Osteocyte (in vitro differentiated cells): ENCODE data around the gene HMCN1. TPM values are rescaled to one million over a fixed set of nuclear protein-coding genes. Genes with fewer than 3 reads are reported as not detected.

Source experiments
- DNase-seq: peaks from one replicate; pipeline ENCODE4 v3.0.0; 2021; ENCODE audit warnings: mixed read lengths; ENCODE audit not compliant: unreplicated experiment; ENCODE audit errors: extremely low spot score
- H3K27ac Mint-ChIP-seq: one replicate; pipeline ENCODE4 v1.8.0; 2021; ENCODE audit warnings: mild to moderate bottlenecking, mixed read lengths; ENCODE audit not compliant: unreplicated experiment
- H3K27me3 Mint-ChIP-seq: one replicate; pipeline ENCODE4 v1.8.0; 2021; ENCODE audit warnings: mixed read lengths; ENCODE audit not compliant: unreplicated experiment
- H3K36me3 Mint-ChIP-seq: one replicate; pipeline ENCODE4 v1.8.0; 2021; ENCODE audit warnings: mixed read lengths; ENCODE audit not compliant: unreplicated experiment
- H3K4me1 Mint-ChIP-seq: one replicate; pipeline ENCODE4 v1.8.0; 2021; ENCODE audit warnings: mixed read lengths; ENCODE audit not compliant: unreplicated experiment
- H3K4me3 Mint-ChIP-seq: one replicate; pipeline ENCODE4 v1.8.0; 2021; ENCODE audit warnings: mild to moderate bottlenecking, moderate library complexity, mixed read lengths; ENCODE audit not compliant: unreplicated experiment
- H3K9me3 Mint-ChIP-seq: one replicate; pipeline ENCODE4 v1.8.0; 2021; ENCODE audit warnings: mixed read lengths; ENCODE audit not compliant: unreplicated experiment
- CTCF ChIP-seq: fragments of 200-600 bp; sonication (generic); IDR thresholded peaks from 2 replicates; pipeline ENCODE4 v1.5.0; 2021; ENCODE audit warnings: antibody characterized with exemption, mild to moderate bottlenecking, moderate library complexity
- total RNA-seq: library from RNA; stranded (reverse); gene quantifications from 2 replicates; pipeline ENCODE4 v1.2.1, GENCODE V29; 2021

HMCN1 gene
- total RNA-seq, 1 donor from 2014 or later: 91.4 TPM

DNA sequence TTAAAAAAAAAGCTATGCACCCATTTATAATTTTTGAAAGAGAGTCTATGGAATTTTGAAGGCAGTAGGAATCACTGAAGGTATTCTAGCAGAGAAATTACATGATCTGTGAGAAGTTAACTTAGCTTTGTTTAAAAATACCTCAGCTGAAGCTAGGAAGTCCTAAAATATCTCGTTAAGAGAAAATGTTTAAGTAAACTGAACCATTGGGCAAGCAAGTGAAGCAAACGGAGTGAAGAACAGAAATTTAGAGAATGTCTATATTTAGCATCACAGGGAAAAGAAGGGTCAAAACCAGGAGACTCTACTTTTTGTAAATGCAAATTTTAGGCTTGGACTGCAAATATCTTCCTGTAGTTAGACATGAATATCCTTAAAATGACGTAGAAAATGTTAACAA, 230.8 kb downstream of the HMCN1 start:
- Mint-ChIP-seq H3K4me1 (peaks cover 67% of the 10 kb centered on the region), H3K36me3 (peaks cover 9% of the 10 kb centered on the region), H3K4me3 (no peak overlapping the region), H3K27me3 (no peaks in the 10 kb centered on the region), H3K27ac (peak overlapping the region; percentile 75), H3K9me3 (no peaks in the 10 kb centered on the region)
- DNase-seq: no peak
- no peak for TF ChIP-seq CTCF

- peak overlapping the region; percentile 75 for H3K27ac Mint-ChIP-seq
Measured at GRCh38 chr1:185965870-185966269, 231.7 kb downstream of the HMCN1 start.

DNA sequence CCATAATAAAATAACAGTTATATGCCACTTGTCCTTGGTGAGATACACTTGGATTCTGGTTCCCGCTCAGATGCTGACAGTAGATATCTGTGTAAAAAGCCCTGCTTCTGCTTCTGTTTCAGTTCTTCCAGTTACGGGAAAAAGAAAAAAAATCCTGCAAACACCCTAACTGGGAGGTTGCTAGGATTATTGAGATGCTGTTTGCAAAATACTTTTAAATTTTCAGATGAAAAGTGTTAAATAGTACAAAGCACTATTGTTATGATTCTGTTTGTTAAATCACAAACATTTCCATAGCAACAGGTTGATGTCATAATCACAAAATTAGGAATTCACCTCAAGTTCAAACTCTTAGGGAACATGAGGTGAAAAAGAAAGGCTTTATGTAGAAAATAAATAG, 232.3 kb downstream of the HMCN1 start:
- H3K36me3 Mint-ChIP-seq: peaks cover 12% of the 10 kb centered on the region
- no peaks in the 10 kb centered on the region for H3K27me3 Mint-ChIP-seq
- H3K4me1 Mint-ChIP-seq: peaks cover 66% of the 10 kb centered on the region
- TF ChIP-seq CTCF: no peak
- no peak overlapping the region for H3K4me3 Mint-ChIP-seq
- no peaks in the 10 kb centered on the region for H3K9me3 Mint-ChIP-seq
- peak overlapping the region; percentile 75 for H3K27ac Mint-ChIP-seq
- DNase-seq: no peak

More at GRCh38 chr1:185965870-185966269, 231.7 kb downstream of the HMCN1 start:
- H3K4me3 Mint-ChIP-seq: no peak overlapping the region
- H3K36me3 Mint-ChIP-seq: peaks cover 12% of the 10 kb centered on the region
- no peaks in the 10 kb centered on the region for H3K9me3 Mint-ChIP-seq
- no peak for DNase-seq
- no peak for TF ChIP-seq CTCF
- H3K4me1 Mint-ChIP-seq: peaks cover 66% of the 10 kb centered on the region
- no peaks in the 10 kb centered on the region for H3K27me3 Mint-ChIP-seq

GRCh38 chr1:185969028-185969427, 234.8 kb downstream of the HMCN1 start:
- Mint-ChIP-seq H3K4me1 (peaks cover 80% of the 10 kb centered on the region), H3K4me3 (peak overlapping the region; percentile 31), H3K27ac (peak overlapping the region; percentile 84), H3K9me3 (no peaks in the 10 kb centered on the region), H3K27me3 (no peaks in the 10 kb centered on the region), H3K36me3 (peaks cover 6% of the 10 kb centered on the region)
- no peak for TF ChIP-seq CTCF
- no peak for DNase-seq

DNA sequence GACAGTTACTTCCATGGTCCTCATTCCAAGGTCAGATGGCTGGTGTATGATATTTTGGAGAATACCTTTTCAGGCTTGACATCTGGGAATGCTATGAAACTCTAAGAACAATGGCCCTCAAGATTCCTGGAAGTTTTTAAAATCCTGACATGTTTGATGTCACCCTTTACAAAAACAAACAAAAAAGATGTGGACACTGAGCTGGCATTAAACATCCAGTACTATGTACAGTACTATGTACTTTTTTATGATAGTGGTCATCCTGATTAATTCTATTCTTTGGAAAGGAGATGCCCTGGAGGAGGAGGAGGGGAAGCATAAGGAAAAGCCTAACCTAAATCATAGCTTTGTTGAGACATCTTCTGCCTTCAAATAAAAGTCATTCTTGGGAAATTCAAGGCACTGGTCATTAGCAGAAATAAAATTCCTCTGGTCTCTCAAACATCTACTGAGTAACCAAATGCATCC, 235.4 kb downstream of the HMCN1 start:
- no peaks in the 10 kb centered on the region for H3K27me3 Mint-ChIP-seq
- TF ChIP-seq CTCF: no peak
- no peaks in the 10 kb centered on the region for H3K9me3 Mint-ChIP-seq
- peaks cover 6% of the 10 kb centered on the region for H3K36me3 Mint-ChIP-seq
- H3K4me1 Mint-ChIP-seq: peaks cover 82% of the 10 kb centered on the region
- DNase-seq: no peak
- peak overlapping the region; percentile 31 for H3K4me3 Mint-ChIP-seq
- H3K27ac Mint-ChIP-seq: peak overlapping the region; percentile 84
